Endothelial cell of umbilical vein (primary cell): ENCODE results near the gene GADD45GIP1. TPM values are rescaled to one million over a fixed set of nuclear protein-coding genes. Genes with fewer than 3 reads are reported as not detected.

Experiments
- BruUV-seq: library from RNA; stranded (reverse); fragments of 400-500 nt; replicated peaks from 2 replicates; lab custom pipeline; 2021; lab: Mats Ljungman, UMichigan
- CTCF ChIA-PET: fragments of 300-600, 350-600 bp; sonication (Branson Sonifier 250); formaldehyde crosslinking; loops from one replicate; lab custom pipeline; 2021; ENCODE audit warnings: antibody characterized with exemption, inconsistent platforms; lab: Charles Lee
- POLR2A ChIA-PET: fragments of 300-600, 350-600 bp; sonication (Branson Sonifier 250); formaldehyde crosslinking; loops from one replicate; lab custom pipeline; 2021; ENCODE audit warnings: antibody characterized with exemption, inconsistent platforms; lab: Charles Lee
- DNase-seq: peaks from one replicate; pipeline ENCODE4 v3.0.0-alpha.2; 2011; ENCODE audit warnings: low read depth, low spot score
- FAIRE-seq: peaks from 2 replicates; lab custom pipeline; 2011; peaks lifted over from hg19 to GRCh38; lab: Jason Lieb, UNC
- H2AFZ ChIP-seq: 2 replicates; pipeline ENCODE4 v1.6.0; 2012; ENCODE audit warnings: low read depth, low read length, control low read depth, inconsistent platforms
- H3K27ac ChIP-seq: 2 replicates; pipeline ENCODE4 v1.5.1; 2011; ENCODE audit warnings: low read depth, mild to moderate bottlenecking, control low read depth, low read length, moderate library complexity; ENCODE audit not compliant: insufficient read depth
- H3K27me3 ChIP-seq, 2 experiments: 2 replicates each; pipeline versions ENCODE4 v1.6.0 to v1.6.1; 2011; ENCODE audit warnings: low read length in 2 of 2, mixed read lengths in 1 of 2; ENCODE audit not compliant: control insufficient read depth in 2 of 2, insufficient read depth in 2 of 2
- H3K36me3 ChIP-seq, 2 experiments: 2 replicates in 1 of 2; 3 replicates in 1 of 2; pipeline ENCODE4 v1.5.1; 2011; ENCODE audit warnings: low read length in 2 of 2, mild to moderate bottlenecking in 1 of 2, moderate library complexity in 1 of 2; ENCODE audit not compliant: control insufficient read depth in 2 of 2, insufficient read depth in 2 of 2; ENCODE audit errors: extremely low read depth in 1 of 2
- H3K4me1 ChIP-seq: 3 replicates; pipeline ENCODE4 v1.5.1; 2011; ENCODE audit warnings: mild to moderate bottlenecking, low read length; ENCODE audit not compliant: control insufficient read depth, insufficient read depth; ENCODE audit errors: extremely low read depth
- H3K4me2 ChIP-seq: 2 replicates; pipeline ENCODE4 v1.6.1; 2011; ENCODE audit warnings: low read length, control low read depth, mixed read lengths; ENCODE audit not compliant: insufficient read depth
- H3K4me3 ChIP-seq, 3 experiments: fragments of 200-600 bp in 1 of 3; sonication (generic), shearing (Covaris generic) in 1 of 3; replicated peaks in 1 of 3; 2 replicates each; pipeline ENCODE4 v1.5.1; 2011 to 2016; ENCODE audit warnings: control low read depth in 3 of 3, low read length in 3 of 3, mild to moderate bottlenecking in 2 of 3, inconsistent platforms in 1 of 3, low read depth in 1 of 3, moderate library complexity in 1 of 3; ENCODE audit not compliant: insufficient read depth in 1 of 3
- H3K79me2 ChIP-seq: 2 replicates; pipeline ENCODE4 v1.6.0; 2012; ENCODE audit warnings: low read length, inconsistent platforms; ENCODE audit not compliant: control insufficient read depth, insufficient read depth
- H3K9ac ChIP-seq: replicated peaks from 2 replicates; pipeline ENCODE3; 2011; ENCODE audit warnings: low read length, control low read depth; ENCODE audit not compliant: insufficient read depth; ENCODE audit errors: extremely low read depth
- H3K9me1 ChIP-seq: replicated peaks from 3 replicates; pipeline ENCODE4 v1.6.0; 2011; ENCODE audit warnings: mild to moderate bottlenecking, low read length; ENCODE audit not compliant: control insufficient read depth, insufficient read depth; ENCODE audit errors: extremely low read depth
- H3K9me3 ChIP-seq: replicated peaks from 2 replicates; pipeline ENCODE4 v1.5.1; 2012; ENCODE audit warnings: low read length, inconsistent platforms; ENCODE audit not compliant: control insufficient read depth, insufficient read depth
- H4K20me1 ChIP-seq: replicated peaks from 2 replicates; pipeline ENCODE3; 2011; ENCODE audit warnings: mild to moderate bottlenecking, low read length; ENCODE audit not compliant: control insufficient read depth, insufficient read depth; ENCODE audit errors: extremely low read depth
- GATA2 ChIP-seq: IDR thresholded peaks from 2 replicates; pipeline ENCODE4 v1.7.0; 2011; ENCODE audit warnings: low read depth, mild to moderate bottlenecking, moderate library complexity, mixed read lengths, low read length; ENCODE audit not compliant: insufficient read length, insufficient read depth
- MAX ChIP-seq: IDR thresholded peaks from 2 replicates; pipeline ENCODE4 v1.6.1; 2011; ENCODE audit not compliant: insufficient read depth, insufficient read length
- POLR2AphosphoS5 ChIP-seq: IDR thresholded peaks from 2 replicates; pipeline ENCODE4 v1.6.1; 2012; ENCODE audit warnings: low read depth, mild to moderate bottlenecking, control low read depth, low read length, moderate library complexity; ENCODE audit not compliant: insufficient read depth
- dilution Hi-C: fragments of 300-500 bp; cut with MboI; formaldehyde crosslinking; loops from one replicate; pipeline ENCODE4 v1.15.0; 2019; ENCODE audit warnings: low sequenced_read_pairs; ENCODE audit not compliant: extremely low pct_ligation_motif_present
- intact Hi-C: fragments of 100-400 bp; cut with micrococcal nuclease; formaldehyde crosslinking; loops from one replicate; pipeline ENCODE4 v1.10.0; 2022
- polyA plus RNA-seq, 4 experiments: library from polyadenylated mRNA; depleted of rRNA in 3 of 4; stranded (reverse) in 3 of 4; unstranded in 1 of 4; fragments of >200 nt; gene quantifications; 2 replicates each; pipeline versions ENCODE4 v1.2.1 to v1.2.3, GENCODE V29; 2011 to 2012; ENCODE audit warnings: missing spikeins in 1 of 4
- total RNA-seq: library from RNA; stranded (reverse); gene quantifications from 2 replicates; pipeline ENCODE4 v1.2.3, GENCODE V29; 2021

GADD45GIP1 gene
- total and polyA plus RNA-seq, 2 donors (not counting 3 experiments of a cell fraction or from before 2014, with no cell fraction given), result 32.8 to 38.3 TPM

GRCh38 chr19:12994701-12995595 lies 37.9 kb upstream of the GADD45GIP1 start, which contains the start of gene NFIX:
Gene NFIX (plus strand): TSS chr19:12995475. CDS start chr19:12995838, 363 bp downstream.
- no peaks in the 10 kb centered on the region for H3K27me3 ChIP-seq
- H3K27ac ChIP-seq, result no peak within 1 kb of the TSS
- no TSS peak for BruUV-seq
- dilution Hi-C loops, result no loop called here
- no peaks in the 10 kb centered on the region for H3K79me2 ChIP-seq
- TF ChIP-seq MAX (peak; percentile 64), POLR2AphosphoS5 (no peak)
- no peaks in the 10 kb centered on the region for H4K20me1 ChIP-seq
- peak within 1 kb of the TSS; percentile 18 for H3K4me2 ChIP-seq
- intact Hi-C loops, result no loop called here
- H3K9me3 ChIP-seq, result no peaks in the 10 kb centered on the region
- peaks cover 5% of the 10 kb centered on the region for H3K4me1 ChIP-seq
- peak; percentile 32 for DNase-seq
- H3K9ac ChIP-seq, result no peak within 1 kb of the TSS
- CTCF ChIA-PET, result interaction anchor here (1.0 to 3.7 kb wide), 9 partner anchors 10 to 99 kb away, joined by 3 to 24 read pairs (median 4); no protein-coding TSS in a partner anchor
- peak within 1 kb of the TSS; percentile 51 for H2AFZ ChIP-seq
- FAIRE-seq, result no peak
- POLR2A ChIA-PET, result no interaction called here
- H3K9me1 ChIP-seq, result no peaks in the 10 kb centered on the region
- H3K36me3 ChIP-seq, result peaks cover 0 to 3% of the 10 kb centered on the region in 2 experiments
- H3K4me3 ChIP-seq, result peak within 1 kb of the TSS; percentile 2 to 85 (median 36)

GRCh38 chr19:12993562-12993961 lies 36.5 kb upstream of the GADD45GIP1 start:
- FAIRE-seq (no peak), DNase-seq (no peak)
- Histone ChIP-seq H2AFZ (no peak overlapping the region), H3K4me1 (peaks cover 5% of the 10 kb centered on the region), H3K9me3 (no peaks in the 10 kb centered on the region), H3K36me3 (no peaks in the 10 kb centered on the region), H3K4me3 (no peak overlapping the region), H4K20me1 (no peaks in the 10 kb centered on the region), H3K9me1 (no peaks in the 10 kb centered on the region), H3K9ac (no peak overlapping the region), H3K79me2 (no peaks in the 10 kb centered on the region), H3K27ac (no peak overlapping the region), H3K27me3 (no peaks in the 10 kb centered on the region), H3K4me2 (no peak overlapping the region)
- POLR2A ChIA-PET, result no interaction called here
- no TSS peak for BruUV-seq
- dilution Hi-C loops, result no loop called here
- CTCF ChIA-PET, result interaction anchor here (0.9 to 3.7 kb wide), 5 partner anchors 9 to 101 kb away, joined by 3 to 24 read pairs (median 4); no protein-coding TSS in a partner anchor
- TF ChIP-seq GATA2, result no peak
- intact Hi-C loops, result no loop called here
